Head of caudate nucleus (tissue), 42 donors: Measurements from ENCODE around the gene SLC4A9.

Experiments
- DNase-seq, 42 donors: peaks; one replicate each; pipeline versions ENCODE4 v3.0.0 to v3.0.0-alpha.2; 2020 to 2021; ENCODE audit warnings: mixed read lengths in 7 of 42
- intact Hi-C: fragments of 100-400 bp; cut with DNase I; formaldehyde crosslinking; loops from one replicate; pipeline ENCODE4 v1.15.0; 2022

The SLC4A9 gene, protein sequence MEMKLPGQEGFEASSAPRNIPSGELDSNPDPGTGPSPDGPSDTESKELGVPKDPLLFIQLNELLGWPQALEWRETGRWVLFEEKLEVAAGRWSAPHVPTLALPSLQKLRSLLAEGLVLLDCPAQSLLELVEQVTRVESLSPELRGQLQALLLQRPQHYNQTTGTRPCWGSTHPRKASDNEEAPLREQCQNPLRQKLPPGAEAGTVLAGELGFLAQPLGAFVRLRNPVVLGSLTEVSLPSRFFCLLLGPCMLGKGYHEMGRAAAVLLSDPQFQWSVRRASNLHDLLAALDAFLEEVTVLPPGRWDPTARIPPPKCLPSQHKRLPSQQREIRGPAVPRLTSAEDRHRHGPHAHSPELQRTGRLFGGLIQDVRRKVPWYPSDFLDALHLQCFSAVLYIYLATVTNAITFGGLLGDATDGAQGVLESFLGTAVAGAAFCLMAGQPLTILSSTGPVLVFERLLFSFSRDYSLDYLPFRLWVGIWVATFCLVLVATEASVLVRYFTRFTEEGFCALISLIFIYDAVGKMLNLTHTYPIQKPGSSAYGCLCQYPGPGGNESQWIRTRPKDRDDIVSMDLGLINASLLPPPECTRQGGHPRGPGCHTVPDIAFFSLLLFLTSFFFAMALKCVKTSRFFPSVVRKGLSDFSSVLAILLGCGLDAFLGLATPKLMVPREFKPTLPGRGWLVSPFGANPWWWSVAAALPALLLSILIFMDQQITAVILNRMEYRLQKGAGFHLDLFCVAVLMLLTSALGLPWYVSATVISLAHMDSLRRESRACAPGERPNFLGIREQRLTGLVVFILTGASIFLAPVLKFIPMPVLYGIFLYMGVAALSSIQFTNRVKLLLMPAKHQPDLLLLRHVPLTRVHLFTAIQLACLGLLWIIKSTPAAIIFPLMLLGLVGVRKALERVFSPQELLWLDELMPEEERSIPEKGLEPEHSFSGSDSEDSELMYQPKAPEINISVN

DNA sequence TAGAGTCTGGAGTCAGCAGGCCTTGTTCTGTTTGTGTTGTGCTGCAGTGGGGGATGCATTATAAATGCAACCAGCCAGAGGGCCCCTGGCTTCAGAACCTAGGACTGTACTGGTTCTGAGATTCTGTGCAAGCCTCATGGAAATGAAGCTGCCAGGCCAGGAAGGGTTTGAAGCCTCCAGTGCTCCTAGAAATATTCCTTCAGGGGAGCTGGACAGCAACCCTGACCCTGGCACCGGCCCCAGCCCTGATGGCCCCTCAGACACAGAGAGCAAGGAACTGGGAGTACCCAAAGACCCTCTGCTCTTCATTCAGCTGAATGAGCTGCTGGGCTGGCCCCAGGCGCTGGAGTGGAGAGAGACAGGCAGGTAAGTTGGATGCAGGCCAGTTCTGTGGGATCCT lies at the start of gene SLC4A9:
Gene SLC4A9 (plus strand): TSS at position 94 of the 400 bp plus-strand sequence. CDS start 43 bp downstream, at position 137.
- DNase-seq, result no peak
- intact Hi-C loops, result loop anchor here (10.0 kb wide), 1 partner anchor 345 kb away; the partner anchor contains the start of gene ZMAT2

DNA sequence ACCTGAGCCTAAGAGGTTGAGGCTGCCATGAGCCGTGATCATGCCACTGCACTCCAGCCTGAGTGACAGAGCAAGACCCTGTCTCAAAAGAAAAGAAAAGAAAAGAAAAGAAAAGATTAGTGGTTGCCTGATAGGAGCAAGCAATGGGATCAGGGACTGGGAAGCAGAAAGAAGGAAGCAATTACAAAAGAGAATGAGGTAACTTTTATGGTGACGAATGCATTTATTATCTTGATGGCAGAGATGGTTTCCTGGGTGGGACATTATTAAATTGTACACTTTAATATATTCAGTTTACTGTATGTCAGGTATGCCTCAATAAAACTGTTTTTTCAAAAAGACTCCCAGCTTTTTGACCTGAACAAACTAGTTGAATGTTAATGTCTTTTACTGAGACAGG lies 49.6 kb upstream of the SLC4A9 start:
- no peak for DNase-seq
- intact Hi-C loops, result no loop called here

DNA sequence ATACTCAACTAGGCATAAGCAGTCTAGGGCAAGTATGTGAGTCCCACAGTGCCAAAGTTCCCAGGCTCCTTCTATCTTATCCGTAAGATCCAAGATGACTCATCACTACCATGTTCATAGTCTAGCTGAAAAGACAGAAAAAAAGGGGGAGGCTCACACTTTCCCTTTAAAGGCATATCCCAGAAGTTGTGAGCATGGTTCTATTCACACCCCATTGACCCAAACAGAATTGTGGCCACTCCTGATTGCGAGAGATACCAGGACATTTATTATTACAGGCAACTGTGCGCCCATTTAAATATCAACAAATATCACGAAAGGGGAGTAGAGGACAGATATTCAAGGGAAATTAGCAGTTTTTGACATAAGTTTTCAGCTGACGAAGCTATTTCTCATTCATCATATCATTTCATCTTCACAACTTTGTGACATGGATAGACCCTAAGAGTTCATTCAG lies 49.0 kb upstream of the SLC4A9 start:
- peak in 6 of 42 donors; percentile 14 to 63 (median 28) for DNase-seq
- intact Hi-C loops, result no loop called here

DNA sequence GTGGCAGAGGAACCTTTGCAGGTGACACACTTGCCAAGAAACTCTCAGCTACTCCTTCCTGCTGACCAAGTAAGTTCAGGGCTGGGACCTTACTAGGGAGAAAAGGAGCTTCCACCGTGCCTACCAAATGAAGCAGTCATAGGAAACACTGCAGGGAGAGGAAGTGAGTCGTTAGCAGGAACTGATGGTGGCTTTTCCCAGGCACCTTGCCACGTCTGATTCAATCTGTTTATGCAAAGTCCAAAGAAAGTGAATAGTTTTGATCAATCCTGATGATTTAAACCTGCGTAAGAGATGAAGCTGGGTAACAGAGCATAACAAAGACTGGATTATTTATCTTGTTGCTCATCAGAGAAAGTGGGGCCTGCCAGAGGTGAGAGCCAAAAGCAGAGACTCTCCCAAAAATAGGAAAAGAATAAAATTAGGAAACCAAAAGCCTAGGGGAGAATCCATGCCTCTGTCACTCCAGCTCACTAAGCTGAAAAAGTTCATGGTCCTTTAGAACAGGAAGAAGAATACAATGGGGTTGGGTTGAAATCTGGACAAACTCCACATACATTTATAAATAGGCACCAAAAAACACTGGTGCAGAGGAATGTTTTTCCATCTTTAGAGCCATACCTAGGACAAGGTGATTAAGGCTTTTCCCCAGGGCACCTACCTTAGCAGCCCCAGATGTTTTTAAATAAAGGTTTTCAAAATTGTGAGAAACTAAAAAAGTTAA lies 47.8 kb upstream of the SLC4A9 start:
- intact Hi-C loops, result no loop called here
- peak in 2 of 42 donors; percentile 18 to 55 for DNase-seq

DNA sequence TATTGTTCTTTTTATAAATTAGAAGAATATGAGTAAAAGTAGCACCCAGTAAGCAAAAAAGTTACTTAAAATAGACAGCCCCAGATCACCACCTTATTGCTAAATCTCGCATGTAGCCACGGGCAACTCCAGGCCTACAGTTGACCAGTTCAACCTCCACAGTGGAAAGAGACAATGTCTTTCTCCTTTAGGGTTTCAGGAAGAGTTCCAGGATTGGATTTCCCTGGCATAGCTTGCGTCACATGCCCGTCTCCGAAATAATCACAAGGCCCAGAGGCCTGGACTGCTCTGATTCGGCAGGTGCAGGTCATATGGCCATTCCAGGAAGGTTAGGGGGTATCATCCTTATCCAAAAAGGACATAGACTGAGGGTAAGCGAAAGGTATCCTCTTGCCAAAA lies 47.2 kb upstream of the SLC4A9 start:
- DNase-seq, result no peak
- intact Hi-C loops, result no loop called here

DNA sequence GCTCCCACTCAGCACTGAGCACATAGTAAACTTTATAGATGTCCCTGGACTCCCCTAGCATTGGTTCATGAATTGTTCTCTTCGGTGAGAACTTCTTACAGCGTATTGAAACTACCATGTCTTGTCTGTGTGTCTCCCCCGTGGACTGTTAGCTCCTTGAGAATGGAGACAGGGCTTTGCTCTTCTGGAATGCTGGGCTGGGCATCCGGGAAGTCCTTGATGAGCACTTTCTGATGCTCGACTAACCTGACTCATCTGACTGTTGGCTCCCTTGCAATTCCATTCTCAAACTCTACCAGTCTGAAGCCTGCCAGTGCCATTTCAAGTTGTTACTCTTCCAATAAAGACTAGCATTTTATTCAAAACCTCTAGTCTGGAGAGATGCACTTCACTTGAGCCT lies 42.1 kb upstream of the SLC4A9 start:
- DNase-seq, result no peak
- intact Hi-C loops, result no loop called here

DNA sequence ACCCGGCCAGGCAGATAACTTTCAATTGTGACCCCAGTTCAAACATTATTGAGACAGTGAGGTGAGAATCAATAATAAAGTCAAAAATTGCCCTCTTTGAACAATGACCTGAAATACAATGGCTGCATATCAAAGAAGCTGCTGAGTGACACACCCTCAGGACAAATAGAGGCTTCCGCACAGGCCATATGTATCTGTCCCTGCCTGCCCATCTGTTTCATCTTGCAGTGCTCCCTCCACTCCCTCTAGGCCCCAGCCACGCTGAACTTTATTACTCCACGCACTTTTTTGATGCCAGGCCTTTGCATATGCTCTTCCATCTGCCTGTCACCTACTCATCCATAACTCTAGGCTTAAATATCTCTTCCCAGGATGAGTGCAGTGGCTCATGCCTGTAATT lies 41.2 kb upstream of the SLC4A9 start:
- intact Hi-C loops, result no loop called here
- no peak for DNase-seq

DNA sequence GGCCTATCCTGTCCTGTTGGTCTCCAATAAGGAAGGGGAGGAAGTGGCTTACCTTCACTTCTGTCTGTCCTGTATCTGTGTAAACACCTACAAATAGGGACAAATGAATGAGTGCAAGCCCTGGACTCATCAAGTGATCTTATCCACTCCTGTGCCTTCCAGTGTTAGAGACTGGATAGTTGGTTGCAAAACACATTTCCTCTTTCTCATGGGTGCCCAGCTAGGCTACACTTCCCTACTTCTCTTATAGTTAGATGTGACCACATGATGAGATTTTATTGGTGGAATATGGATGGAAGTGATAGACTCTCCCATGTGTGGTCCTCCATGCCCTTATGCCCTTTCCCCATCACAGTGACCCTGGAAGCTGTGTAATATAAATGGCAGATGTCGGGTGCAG lies 40.2 kb upstream of the SLC4A9 start:
- intact Hi-C loops, result no loop called here
- DNase-seq, result no peak

DNA sequence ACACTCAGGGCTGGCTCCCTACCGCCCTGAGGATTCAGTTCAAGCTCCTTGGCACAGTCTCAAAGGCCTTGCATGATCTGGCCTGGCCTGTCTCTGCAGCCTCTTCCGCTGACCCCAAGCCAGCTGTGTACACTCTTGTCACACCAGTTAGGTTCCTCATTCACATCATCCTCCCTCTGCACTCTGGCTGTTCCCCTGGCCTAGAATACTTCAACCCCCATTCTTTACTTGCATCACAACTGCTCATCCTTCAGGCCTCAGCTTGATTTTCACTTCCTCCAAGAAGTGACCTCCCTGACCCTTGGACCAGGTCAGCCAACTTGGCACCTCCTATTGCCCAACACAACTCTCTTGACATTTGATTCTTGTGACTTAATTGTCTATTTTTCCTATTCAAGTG lies 38.2 kb upstream of the SLC4A9 start:
- intact Hi-C loops, result no loop called here
- peak in 29 of 42 donors; percentile 22 to 73 (median 46) for DNase-seq

DNA sequence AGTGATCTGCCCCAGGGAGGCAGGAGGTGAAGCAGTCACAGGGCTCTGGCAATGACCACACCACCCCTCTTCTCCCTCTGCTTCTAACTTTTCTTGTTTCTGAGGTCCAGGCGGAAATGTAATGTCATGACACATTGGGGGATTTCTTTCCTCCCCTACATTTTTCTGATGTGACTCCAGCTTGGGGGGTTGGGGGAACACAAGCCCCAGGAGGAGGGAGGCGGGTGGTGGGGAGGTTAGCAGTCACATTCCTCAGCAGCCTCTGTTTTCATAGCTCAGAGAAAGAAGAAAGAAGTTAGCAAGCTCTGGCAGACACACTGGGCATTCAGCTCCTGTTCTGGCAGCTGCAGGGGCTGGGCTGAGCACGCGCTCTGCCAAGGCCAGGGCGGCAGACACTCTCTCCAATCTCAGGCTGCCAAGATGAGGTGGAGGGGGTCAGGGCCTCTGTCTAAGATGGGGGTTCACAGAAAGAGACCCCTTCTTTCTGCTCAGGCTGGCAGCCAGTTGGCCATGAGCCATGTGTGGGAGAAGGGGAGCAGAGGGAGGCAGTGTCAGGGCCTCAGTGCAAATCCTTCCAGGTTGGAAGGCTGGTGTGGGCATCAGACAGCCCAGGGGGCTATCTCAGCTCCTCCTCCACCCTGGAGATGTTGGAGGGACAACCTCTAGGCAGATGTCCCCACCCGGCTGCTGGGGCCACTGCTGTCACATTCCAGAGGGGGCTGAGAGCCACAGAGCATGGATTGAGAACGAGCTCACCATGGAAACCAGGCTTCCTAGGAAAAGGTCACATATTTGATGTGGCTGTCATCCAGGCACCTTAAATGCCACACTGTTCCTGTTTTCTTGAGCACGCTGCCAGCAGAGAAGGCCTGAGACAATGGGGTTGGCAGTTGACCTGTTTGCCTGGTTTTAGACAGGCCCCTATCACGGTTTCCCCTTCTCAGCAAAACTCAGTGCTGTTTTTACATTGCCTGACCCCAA lies 37.0 kb upstream of the SLC4A9 start:
- intact Hi-C loops, result no loop called here
- DNase-seq, result peak in 41 of 42 donors; percentile 36 to 83 (median 64)

DNA sequence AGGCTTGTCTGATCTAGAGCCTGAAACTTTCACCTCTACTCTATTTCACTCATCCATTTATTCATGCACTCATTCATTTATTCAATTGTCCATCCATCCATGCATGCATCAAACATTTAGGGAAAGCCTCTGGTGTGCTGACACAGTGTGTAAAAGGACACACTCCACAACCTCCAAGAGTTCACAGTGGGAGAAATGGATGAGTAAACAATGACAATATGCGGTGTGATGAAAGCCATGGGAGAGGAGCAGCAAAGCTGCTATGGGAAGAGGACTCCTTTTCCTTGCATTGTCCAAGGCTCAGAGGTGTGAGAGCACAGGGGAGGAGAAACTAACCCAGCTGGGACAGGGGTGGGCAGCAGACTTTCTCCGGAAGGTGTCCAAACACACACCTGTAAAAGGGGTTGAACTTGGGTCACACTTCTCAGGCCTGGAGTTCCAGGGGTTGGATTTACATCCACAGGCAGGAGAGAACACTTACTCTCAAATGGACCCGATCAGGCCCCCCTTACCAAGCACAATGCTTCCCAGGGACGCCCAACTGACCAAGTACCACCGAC lies 35.9 kb upstream of the SLC4A9 start:
- intact Hi-C loops, result no loop called here
- no peak for DNase-seq

DNA sequence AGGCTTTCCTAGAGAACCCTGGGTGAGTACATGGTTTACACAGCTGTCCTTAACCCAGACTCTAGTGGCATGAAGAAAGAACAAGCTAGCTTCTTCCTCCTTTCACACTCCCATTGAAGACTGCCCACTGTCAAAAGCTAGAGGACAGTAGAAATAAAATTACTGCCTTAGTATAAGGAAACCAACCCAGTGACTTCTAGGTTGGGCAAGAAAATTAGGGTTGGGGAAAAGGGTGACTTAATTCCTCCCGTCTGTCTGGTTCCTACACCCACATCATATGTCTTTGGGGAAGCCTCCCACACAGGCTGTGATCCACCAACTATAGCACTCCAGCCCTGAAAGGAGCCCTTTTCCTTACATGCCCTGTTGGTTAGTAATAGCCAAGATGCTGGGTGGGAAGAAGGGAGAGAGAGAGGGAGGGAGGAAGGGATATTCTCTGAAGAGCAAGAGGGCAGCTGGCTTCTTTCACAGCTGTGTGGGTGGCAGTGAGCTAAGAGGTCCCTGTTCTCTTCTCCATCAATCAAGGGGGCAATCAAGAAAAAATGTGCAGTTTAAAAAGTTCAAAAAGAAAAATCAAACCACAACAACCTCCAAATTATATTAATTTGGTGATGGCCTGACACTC lies 35.3 kb upstream of the SLC4A9 start:
- intact Hi-C loops, result no loop called here
- no peak for DNase-seq

DNA sequence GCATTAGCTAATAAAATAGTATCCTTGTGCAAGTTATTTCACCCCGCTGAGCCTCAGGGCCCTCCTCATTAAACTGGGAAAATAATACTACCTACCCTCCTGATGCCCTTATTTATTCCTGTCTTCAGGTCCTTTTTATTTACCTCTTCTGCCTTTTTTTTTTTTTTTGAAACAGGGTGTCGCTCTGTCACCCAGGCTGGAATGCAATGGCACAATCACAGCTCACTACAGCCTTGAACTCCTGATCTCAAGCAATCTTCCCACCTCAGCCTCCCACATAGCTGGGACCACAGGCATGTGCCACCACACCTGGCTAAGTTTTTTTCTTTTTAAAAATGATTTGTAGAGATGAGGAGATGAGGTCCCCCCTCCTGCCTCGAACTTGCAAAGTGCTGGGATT lies 34.5 kb upstream of the SLC4A9 start:
- DNase-seq, result no peak
- intact Hi-C loops, result no loop called here

DNA sequence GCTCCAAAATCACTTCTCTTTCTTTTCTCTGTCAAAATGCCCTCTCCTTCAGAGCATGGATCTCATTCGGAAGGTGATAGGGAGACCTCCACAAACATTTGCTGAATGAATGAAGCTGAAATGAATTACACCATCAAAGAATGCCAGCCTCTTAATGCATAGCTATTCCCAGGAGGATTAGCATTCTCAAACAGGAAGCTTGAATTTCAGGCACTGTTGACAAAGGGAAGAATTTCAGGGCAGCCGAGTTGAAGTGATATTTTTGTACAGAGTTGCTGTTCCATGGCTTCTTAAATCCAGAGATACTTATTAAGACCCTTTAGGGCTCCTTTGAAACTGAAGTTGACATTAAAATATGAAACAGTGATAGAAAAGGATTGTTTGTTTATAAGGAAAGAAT lies 32.4 kb upstream of the SLC4A9 start:
- intact Hi-C loops, result no loop called here
- DNase-seq, result no peak

DNA sequence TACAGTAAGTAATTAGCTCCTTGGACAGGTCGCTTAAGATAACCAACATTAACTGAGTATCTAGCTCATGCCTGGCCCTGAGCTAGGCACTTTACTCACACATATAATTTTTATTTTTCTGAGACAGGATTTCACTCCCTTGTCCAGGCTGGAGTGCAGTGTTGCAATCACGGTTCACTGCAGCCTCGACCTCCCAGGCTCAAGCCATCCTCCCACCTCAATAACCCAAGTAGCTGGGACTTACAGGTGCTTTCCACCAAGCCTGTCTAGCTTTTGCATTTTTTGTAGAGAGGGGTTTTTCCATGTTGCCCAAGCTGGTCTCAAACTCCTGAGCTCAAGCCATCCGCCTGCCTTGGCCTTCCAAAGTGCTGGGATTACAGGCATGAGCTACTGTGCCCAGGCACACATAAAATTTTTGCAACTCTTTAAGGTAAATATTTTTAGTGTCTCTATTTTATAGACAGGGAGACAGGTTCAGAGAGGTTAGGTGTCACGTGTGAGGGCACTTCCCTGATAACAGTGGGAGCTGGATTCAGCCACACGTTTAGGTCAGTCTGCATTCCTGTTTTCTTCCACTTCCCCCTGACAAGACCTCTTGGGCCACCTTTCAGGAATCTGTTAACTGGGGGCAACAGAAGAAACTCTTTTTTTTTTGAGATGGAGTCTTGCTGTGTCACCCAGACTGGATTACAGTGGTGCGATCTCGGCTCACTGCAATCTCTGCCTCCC lies 31.8 kb upstream of the SLC4A9 start:
- intact Hi-C loops, result no loop called here
- no peak for DNase-seq

DNA sequence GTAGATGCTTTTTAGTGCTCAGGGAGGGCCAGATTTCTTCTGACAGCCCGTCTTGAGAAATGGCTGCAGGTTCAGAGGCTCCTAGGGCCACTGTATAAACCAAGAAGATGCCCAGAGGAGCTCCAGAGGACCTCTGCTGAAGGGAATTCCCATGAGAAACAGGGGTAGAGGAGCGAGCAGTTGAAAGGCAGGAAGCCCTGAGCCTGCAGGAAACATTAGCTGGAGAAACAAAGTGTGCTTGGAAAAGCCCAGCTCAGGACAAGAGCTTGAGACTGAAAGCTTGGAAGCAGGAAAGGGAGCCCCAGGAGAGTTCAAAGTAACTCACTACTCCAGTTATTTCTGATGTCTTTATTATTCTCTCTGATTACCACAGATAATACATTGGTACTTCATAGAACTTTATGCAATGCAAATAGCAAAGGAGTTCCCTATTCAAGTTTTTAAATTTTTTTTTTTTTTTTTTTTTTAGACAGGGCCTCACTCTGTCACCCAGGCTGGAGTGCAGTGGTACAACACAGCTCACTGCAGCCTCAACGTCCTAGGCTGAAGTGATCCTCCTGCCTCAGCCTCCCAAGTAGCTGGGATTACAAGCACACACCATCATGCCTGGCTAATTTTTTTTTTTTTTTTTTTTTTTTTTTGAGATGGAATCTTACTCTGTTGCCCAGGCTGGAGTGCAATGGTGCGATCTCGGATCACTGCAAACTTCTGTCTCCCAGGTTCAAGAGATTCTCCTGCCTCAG lies 30.1 kb upstream of the SLC4A9 start:
- intact Hi-C loops, result no loop called here
- DNase-seq, result no peak
